HEK293 (cell line): ENCODE results near the gene CTSO.

ENCODE experiments used
- CTCF ChIA-PET: fragments of 350-600 bp; formaldehyde crosslinking; extraction: SDS; loops from one replicate; lab custom pipeline; 2021; ENCODE audit warnings: antibody characterized with exemption; lab: Yijun Ruan, JAX
- POLR2A ChIA-PET: fragments of 300-600 bp; formaldehyde crosslinking; extraction: SDS; loops from one replicate; lab custom pipeline; 2020; ENCODE audit warnings: antibody characterized with exemption, inconsistent platforms; lab: Yijun Ruan, JAX
- H3K27ac ChIP-seq: fragments of 200-500 bp; sonication (Bioruptor generic); 2 replicates; pipeline ENCODE4 v1.5.1; 2014; ENCODE audit warnings: low read depth, low read length, control low read depth, inconsistent platforms; ENCODE audit errors: extremely low read depth
- H3K36me3 ChIP-seq, 2 experiments: fragments of 200-500 bp in 1 of 2; sonication (Bioruptor generic) in 1 of 2; 1 replicate in 1 of 2; 2 replicates in 1 of 2; pipeline ENCODE4 v1.5.1; 2014 to 2017; ENCODE audit warnings: inconsistent platforms in 2 of 2, low read length in 2 of 2; ENCODE audit not compliant: control insufficient read depth in 2 of 2, insufficient read depth in 1 of 2
- H3K4me1 ChIP-seq: fragments of 200-500 bp; sonication (Bioruptor generic); 2 replicates; pipeline ENCODE4 v1.5.1; 2014; ENCODE audit warnings: mild to moderate bottlenecking, low read length, inconsistent platforms; ENCODE audit not compliant: control insufficient read depth, insufficient read depth
- H3K4me3 ChIP-seq: 2 replicates; pipeline ENCODE4 v1.5.1; 2011; ENCODE audit warnings: low read depth, mild to moderate bottlenecking, control low read depth, low read length, moderate library complexity
- H3K9me3 ChIP-seq: fragments of 200-500 bp; sonication (Bioruptor generic); 2 replicates; pipeline ENCODE4 v1.5.1; 2014; ENCODE audit warnings: low read depth, low read length, inconsistent platforms; ENCODE audit not compliant: control insufficient read depth, insufficient read depth
- FEZF1 ChIP-seq: fragments of 450-650 bp; formaldehyde crosslinking; IDR thresholded peaks from 2 replicates; pipeline ENCODE4 v1.5.1; 2016; ENCODE audit warnings: missing biosample characterization, missing genetic modification characterization
- KLF17 ChIP-seq: fragments of 450-650 bp; formaldehyde crosslinking; IDR thresholded peaks from 2 replicates; pipeline ENCODE4 v1.5.1; 2016; ENCODE audit warnings: missing biosample characterization, missing genetic modification characterization
- SETDB1 ChIP-seq: IDR thresholded peaks from one replicate; pipeline ENCODE4 v1.6.1; 2017; ENCODE audit warnings: mild to moderate bottlenecking, low read length, moderate library complexity, mixed read lengths; ENCODE audit not compliant: insufficient read length
- TCF7L2 ChIP-seq: IDR thresholded peaks from 2 replicates; pipeline ENCODE4 v1.6.1; 2011; ENCODE audit warnings: low read depth, mild to moderate bottlenecking, inconsistent platforms, low read length, moderate library complexity, borderline replicate concordance
- TSHZ1 ChIP-seq: fragments of 450-650 bp; formaldehyde crosslinking; IDR thresholded peaks from 2 replicates; pipeline ENCODE4 v1.5.1; 2016; ENCODE audit warnings: missing biosample characterization, missing genetic modification characterization, borderline replicate concordance
- ZBTB20 ChIP-seq: fragments of 450-650 bp; formaldehyde crosslinking; IDR thresholded peaks from 2 replicates; pipeline ENCODE4 v1.5.1; 2016; ENCODE audit warnings: missing biosample characterization, missing genetic modification characterization
- ZFP37 ChIP-seq: fragments of 450-650 bp; formaldehyde crosslinking; IDR thresholded peaks from 2 replicates; pipeline ENCODE4 v1.5.1; 2016; ENCODE audit warnings: missing biosample characterization, missing genetic modification characterization
- ZNF121 ChIP-seq: fragments of 450-650 bp; formaldehyde crosslinking; IDR thresholded peaks from 2 replicates; pipeline ENCODE4 v1.5.1; 2016; ENCODE audit warnings: missing biosample characterization, missing genetic modification characterization
- ZNF184 ChIP-seq: fragments of 450-650 bp; IDR thresholded peaks from 2 replicates; pipeline ENCODE4 v1.5.1; 2018; ENCODE audit warnings: missing biosample characterization, mild to moderate bottlenecking, missing genetic modification characterization
- ZNF214 ChIP-seq: fragments of 450-650 bp; formaldehyde crosslinking; IDR thresholded peaks from 2 replicates; pipeline ENCODE4 v1.5.1; 2017; ENCODE audit warnings: missing biosample characterization, mild to moderate bottlenecking, missing genetic modification characterization, borderline replicate concordance
- ZNF280D ChIP-seq: fragments of 450-650 bp; formaldehyde crosslinking; IDR thresholded peaks from 2 replicates; pipeline ENCODE4 v1.5.1; 2016; ENCODE audit warnings: missing biosample characterization, missing genetic modification characterization
- ZNF311 ChIP-seq: fragments of 450-650 bp; formaldehyde crosslinking; IDR thresholded peaks from 2 replicates; pipeline ENCODE4 v1.5.1; 2017; ENCODE audit warnings: missing biosample characterization, missing genetic modification characterization, borderline replicate concordance
- ZNF514 ChIP-seq: fragments of 450-650 bp; formaldehyde crosslinking; IDR thresholded peaks from 2 replicates; pipeline ENCODE4 v1.5.1; 2016; ENCODE audit warnings: missing biosample characterization, missing genetic modification characterization
- ZNF558 ChIP-seq: fragments of 450-650 bp; formaldehyde crosslinking; IDR thresholded peaks from 2 replicates; pipeline ENCODE4 v1.5.1; 2016; ENCODE audit warnings: missing biosample characterization, missing genetic modification characterization
- ZNF561 ChIP-seq: fragments of 450-650 bp; IDR thresholded peaks from 2 replicates; pipeline ENCODE4 v1.5.1; 2018; ENCODE audit warnings: missing biosample characterization, missing genetic modification characterization, borderline replicate concordance
- ZNF664 ChIP-seq: fragments of 450-650 bp; formaldehyde crosslinking; IDR thresholded peaks from 2 replicates; pipeline ENCODE4 v1.5.1; 2016; ENCODE audit warnings: missing biosample characterization, missing genetic modification characterization
- ZSCAN16 ChIP-seq: fragments of 450-650 bp; formaldehyde crosslinking; IDR thresholded peaks from 2 replicates; pipeline ENCODE4 v1.5.1; 2016; ENCODE audit warnings: missing biosample characterization, missing genetic modification characterization
- TF ChIP-seq, protein P1 (sequence below): fragments of 450-650 bp; formaldehyde crosslinking; IDR thresholded peaks from 2 replicates; pipeline ENCODE4 v1.5.1; 2017; ENCODE audit warnings: missing biosample characterization, missing genetic modification characterization
- TF ChIP-seq, protein P2 (sequence below): fragments of 450-650 bp; formaldehyde crosslinking; IDR thresholded peaks from 2 replicates; pipeline ENCODE4 v1.5.1; 2016; ENCODE audit warnings: missing biosample characterization, missing genetic modification characterization, low read depth

The CTSO gene

GRCh38 chr4:155954939-155955338 lies 1.3 kb upstream of the CTSO start:
- CTCF ChIA-PET = interaction anchor here (0.6 kb wide), 1 partner anchor 145 kb away, joined by 3 read pairs; no protein-coding TSS in a partner anchor
- TF ChIP-seq ZNF664 (tag by site-specific recombination) (no peak), ZNF214 (no peak), ZNF558 (tag by site-specific recombination) (no peak), ZNF514 (tag by site-specific recombination) (no peak), ZNF561 (no peak), ZNF311 (tag by site-specific recombination) (no peak), ZNF121 (tag by site-specific recombination) (no peak), SETDB1 (no peak), FEZF1 (tag by site-specific recombination) (no peak), ZBTB20 (no peak), ZNF184 (tag by site-specific recombination) (no peak), ZSCAN16 (tag by site-specific recombination) (no peak), ZNF280D (tag by site-specific recombination) (no peak), TCF7L2 (no peak), TSHZ1 (tag by site-specific recombination) (no peak), KLF17 (no peak), ZFP37 (tag by site-specific recombination) (no peak)
- TF ChIP-seq, protein P1, sequence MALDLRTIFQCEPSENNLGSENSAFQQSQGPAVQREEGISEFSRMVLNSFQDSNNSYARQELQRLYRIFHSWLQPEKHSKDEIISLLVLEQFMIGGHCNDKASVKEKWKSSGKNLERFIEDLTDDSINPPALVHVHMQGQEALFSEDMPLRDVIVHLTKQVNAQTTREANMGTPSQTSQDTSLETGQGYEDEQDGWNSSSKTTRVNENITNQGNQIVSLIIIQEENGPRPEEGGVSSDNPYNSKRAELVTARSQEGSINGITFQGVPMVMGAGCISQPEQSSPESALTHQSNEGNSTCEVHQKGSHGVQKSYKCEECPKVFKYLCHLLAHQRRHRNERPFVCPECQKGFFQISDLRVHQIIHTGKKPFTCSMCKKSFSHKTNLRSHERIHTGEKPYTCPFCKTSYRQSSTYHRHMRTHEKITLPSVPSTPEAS = no peak
- TF ChIP-seq, protein P2, sequence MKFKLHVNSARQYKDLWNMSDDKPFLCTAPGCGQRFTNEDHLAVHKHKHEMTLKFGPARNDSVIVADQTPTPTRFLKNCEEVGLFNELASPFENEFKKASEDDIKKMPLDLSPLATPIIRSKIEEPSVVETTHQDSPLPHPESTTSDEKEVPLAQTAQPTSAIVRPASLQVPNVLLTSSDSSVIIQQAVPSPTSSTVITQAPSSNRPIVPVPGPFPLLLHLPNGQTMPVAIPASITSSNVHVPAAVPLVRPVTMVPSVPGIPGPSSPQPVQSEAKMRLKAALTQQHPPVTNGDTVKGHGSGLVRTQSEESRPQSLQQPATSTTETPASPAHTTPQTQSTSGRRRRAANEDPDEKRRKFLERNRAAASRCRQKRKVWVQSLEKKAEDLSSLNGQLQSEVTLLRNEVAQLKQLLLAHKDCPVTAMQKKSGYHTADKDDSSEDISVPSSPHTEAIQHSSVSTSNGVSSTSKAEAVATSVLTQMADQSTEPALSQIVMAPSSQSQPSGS (tag by site-specific recombination) = no peak
- POLR2A ChIA-PET = no interaction called here
- Histone ChIP-seq H3K9me3 (no peaks in the 10 kb centered on the region), H3K4me3 (no peak overlapping the region), H3K36me3 (no peaks in the 10 kb centered on the region), H3K27ac (no peak overlapping the region), H3K4me1 (0 out of 2 replicates have a peak, but pooled peaks cover 4% of the 10 kb centered on the region)
